IMR-90 (cell line): ENCODE data around the gene CPAMD8. TPM values are rescaled to one million over a fixed set of nuclear protein-coding genes. Genes with fewer than 3 reads are reported as not detected.

Experiments
- ATAC-seq: fragments of 200-7000 bp; cut with Tn5 transposase; 2 replicates; pipeline ENCODE4 v1.9.1; 2020; ENCODE audit warnings: low read depth, mild to moderate bottlenecking, moderate library complexity
- BruUV-seq: library from RNA; stranded (reverse); fragments of 400-500 nt; replicated peaks from 2 replicates; lab custom pipeline; 2021; lab: Mats Ljungman, UMichigan
- CTCF ChIA-PET: fragments of 300-600 bp; formaldehyde crosslinking; extraction: SDS; loops from one replicate; lab custom pipeline; 2021; ENCODE audit warnings: antibody characterized with exemption; lab: Yijun Ruan, JAX
- POLR2A ChIA-PET: fragments of 300-600 bp; sonication (Branson Sonifier 250); formaldehyde crosslinking; loops from one replicate; lab custom pipeline; 2022; ENCODE audit warnings: antibody characterized with exemption; ENCODE audit not compliant: unreplicated experiment; lab: Charles Lee
- DNase-seq: peaks from one replicate; pipeline ENCODE4 v3.0.0; 2013
- H2AFZ ChIP-seq: replicated peaks from 2 replicates; pipeline ENCODE3; 2013; ENCODE audit warnings: low read length, mild to moderate bottlenecking; ENCODE audit not compliant: poor library complexity
- H2AK5ac ChIP-seq: 2 replicates; pipeline ENCODE4 v1.6.1; 2013; ENCODE audit warnings: low read depth, low read length, inconsistent platforms
- H2AK9ac ChIP-seq: replicated peaks from 2 replicates; pipeline ENCODE3; 2013; ENCODE audit warnings: mild to moderate bottlenecking, low read depth, low read length, moderate library complexity; ENCODE audit not compliant: poor library complexity
- H2BK120ac ChIP-seq: 2 replicates; pipeline ENCODE4 v1.6.1; 2013; ENCODE audit warnings: low read depth, low read length, inconsistent platforms
- H2BK15ac ChIP-seq: 3 replicates; pipeline ENCODE4 v1.6.1; 2013; ENCODE audit warnings: low read depth, low read length, inconsistent platforms
- H2BK20ac ChIP-seq: 2 replicates; pipeline ENCODE4 v1.6.1; 2013; ENCODE audit warnings: low read depth, mild to moderate bottlenecking, inconsistent platforms, low read length, moderate library complexity
- H2BK5ac ChIP-seq: 2 replicates; pipeline ENCODE4 v1.6.1; 2013; ENCODE audit warnings: mild to moderate bottlenecking, low read depth, low read length, inconsistent platforms; ENCODE audit not compliant: poor library complexity, severe bottlenecking
- H3K14ac ChIP-seq: replicated peaks from 2 replicates; pipeline ENCODE4 v1.6.1; 2013; ENCODE audit warnings: low read depth, low read length, inconsistent platforms
- H3K18ac ChIP-seq: 2 replicates; pipeline ENCODE4 v1.6.1; 2013; ENCODE audit warnings: low read depth, low read length, control low read depth
- H3K23ac ChIP-seq: 2 replicates; pipeline ENCODE4 v1.6.1; 2013; ENCODE audit warnings: low read depth, low read length, inconsistent platforms
- H3K27ac ChIP-seq: 2 replicates; pipeline ENCODE4 v1.5.1; 2013; ENCODE audit warnings: mild to moderate bottlenecking, control low read depth, low read length; ENCODE audit not compliant: insufficient read depth
- H3K27me3 ChIP-seq: 2 replicates; pipeline ENCODE4 v1.6.1; 2013; ENCODE audit warnings: low read length; ENCODE audit not compliant: control insufficient read depth, insufficient read depth
- H3K36me3 ChIP-seq: 2 replicates; pipeline ENCODE4 v1.6.1; 2013; ENCODE audit warnings: low read length, mixed read lengths; ENCODE audit not compliant: control insufficient read depth, insufficient read depth
- H3K4ac ChIP-seq: 2 replicates; pipeline ENCODE4 v1.6.1; 2013; ENCODE audit warnings: low read depth, low read length, inconsistent platforms
- H3K4me1 ChIP-seq: 2 replicates; pipeline ENCODE4 v1.6.1; 2013; ENCODE audit warnings: low read length, mixed read lengths; ENCODE audit not compliant: control insufficient read depth, insufficient read depth
- H3K4me2 ChIP-seq: 2 replicates; pipeline ENCODE4 v1.6.1; 2013; ENCODE audit warnings: low read depth, mild to moderate bottlenecking, control low read depth, low read length, moderate library complexity
- H3K4me3 ChIP-seq: 2 replicates; pipeline ENCODE4 v1.5.1; 2013; ENCODE audit warnings: low read depth, mild to moderate bottlenecking, control low read depth, low read length, moderate library complexity; ENCODE audit not compliant: insufficient read depth
- H3K56ac ChIP-seq: 2 replicates; pipeline ENCODE4 v1.6.1; 2013; ENCODE audit warnings: low read length, inconsistent platforms; ENCODE audit not compliant: insufficient read depth; ENCODE audit errors: extremely low read depth
- H3K79me1 ChIP-seq, 2 experiments: 2 replicates each; pipeline ENCODE4 v1.6.1; 2013; ENCODE audit warnings: low read length in 2 of 2, inconsistent platforms in 1 of 2, low read depth in 1 of 2
- H3K9ac ChIP-seq: 2 replicates; pipeline ENCODE4 v1.6.1; 2013; ENCODE audit warnings: low read depth, low read length, control low read depth
- H3K9me1 ChIP-seq: 2 replicates; pipeline ENCODE4 v1.6.1; 2013; ENCODE audit warnings: low read length, inconsistent platforms; ENCODE audit not compliant: insufficient read depth
- H3K9me3 ChIP-seq: 2 replicates; pipeline ENCODE4 v1.6.1; 2013; ENCODE audit warnings: low read length; ENCODE audit not compliant: control insufficient read depth, insufficient read depth
- H4K20me1 ChIP-seq: 2 replicates; pipeline ENCODE4 v1.6.1; 2013; ENCODE audit warnings: low read length, inconsistent platforms; ENCODE audit not compliant: insufficient read depth
- H4K5ac ChIP-seq: 2 replicates; pipeline ENCODE4 v1.6.1; 2013; ENCODE audit warnings: mild to moderate bottlenecking, low read depth, low read length, control low read depth
- H4K8ac ChIP-seq, 2 experiments: 2 replicates each; pipeline ENCODE4 v1.6.1; 2013; ENCODE audit warnings: low read depth in 2 of 2, low read length in 2 of 2, control low read depth in 1 of 2, inconsistent platforms in 1 of 2
- H4K91ac ChIP-seq: 2 replicates; pipeline ENCODE4 v1.6.1; 2013; ENCODE audit warnings: low read depth, low read length, inconsistent platforms; ENCODE audit not compliant: insufficient read depth
- BHLHE40 ChIP-seq: fragments of 150-350 bp; IDR thresholded peaks from 2 replicates; pipeline ENCODE4 v1.6.1; 2016; ENCODE audit warnings: mild to moderate bottlenecking, low read depth, low read length
- FOS ChIP-seq: fragments of 150-350 bp; IDR thresholded peaks from 2 replicates; pipeline ENCODE4 v1.6.1; 2016; ENCODE audit warnings: low read depth, low read length
- MAZ ChIP-seq: IDR thresholded peaks from 2 replicates; pipeline ENCODE4 v1.6.1; 2012; ENCODE audit warnings: low read depth, mild to moderate bottlenecking, low read length, improper control_type of control experiment, moderate library complexity, borderline replicate concordance
- MXI1 ChIP-seq: IDR thresholded peaks from 2 replicates; pipeline ENCODE4 v1.6.1; 2012; ENCODE audit warnings: low read depth, mild to moderate bottlenecking, low read length, moderate library complexity, borderline replicate concordance
- POLR2A ChIP-seq: IDR thresholded peaks from 2 replicates; pipeline ENCODE4 v1.6.1; 2012; ENCODE audit warnings: mild to moderate bottlenecking, low read depth, low read length
- RFX5 ChIP-seq: IDR thresholded peaks from 2 replicates; pipeline ENCODE4 v1.8.0; 2012; ENCODE audit warnings: low read depth, mild to moderate bottlenecking, low read length, moderate library complexity
- WGBS, 2 experiments: methylation state at CpG; one replicate each; pipeline versions ENCODE4 v1.1.5 to v1.1.7; 2013; ENCODE audit warnings: missing lambda C conversion rate in 2 of 2; ENCODE audit not compliant: insufficient read length in 1 of 2; ENCODE audit errors: extremely low coverage in 2 of 2; 5-methylcytosine and 5-hydroxymethylcytosine counted together
- dilution Hi-C: fragments of 300-500 bp; cut with HindIII; formaldehyde crosslinking; loops from one replicate; pipeline ENCODE4 v1.14.3; 2018; ENCODE audit warnings: low sequenced_read_pairs; ENCODE audit not compliant: unreplicated experiment
- in situ Hi-C: fragments of 300-500 bp; cut with MboI; formaldehyde crosslinking; loops from 3 replicates; pipeline ENCODE4 v1.14.3; 2019; ENCODE audit warnings: low sequenced_read_pairs, inconsistent platforms, mixed read lengths
- intact Hi-C: fragments of 100-400 bp; cut with micrococcal nuclease; formaldehyde crosslinking; loops from 2 replicates; pipeline ENCODE4 v1.10.0; 2022
- polyA plus RNA-seq, 3 experiments: library from polyadenylated mRNA; depleted of rRNA; stranded (reverse); fragments of >200 nt; gene quantifications; 2 replicates each; pipeline ENCODE4 v1.2.3, GENCODE V29; 2012; ENCODE audit warnings: low replicate concordance in 1 of 3
- total RNA-seq: library from RNA; depleted of rRNA; stranded (reverse); fragments of >200 nt; gene quantifications from 2 replicates; pipeline ENCODE4 v1.2.3, GENCODE V29; 2012
- TF ChIP-seq, protein P1 (sequence below): conservative IDR thresholded peaks from 2 replicates; pipeline ENCODE4 v1.5.1; 2012; ENCODE audit warnings: mild to moderate bottlenecking, low read depth, low read length, improper control_type of control experiment
- TF ChIP-seq, protein P2 (sequence below): fragments of 150-350 bp; IDR thresholded peaks from 2 replicates; pipeline ENCODE4 v1.6.1; 2016; ENCODE audit warnings: low read depth, mild to moderate bottlenecking, low read length, moderate library complexity, borderline replicate concordance
- TF ChIP-seq, protein P3 (sequence below): fragments of 150-350 bp; IDR thresholded peaks from 2 replicates; pipeline ENCODE4 v1.6.1; 2017; ENCODE audit warnings: mild to moderate bottlenecking, antibody characterized with exemption, low read length, low read depth

CPAMD8 gene
- total and polyA plus RNA-seq, 2 of the 4 experiments (the other 2 are of a cell fraction) = 0.36 to 0.79 TPM

DNA sequence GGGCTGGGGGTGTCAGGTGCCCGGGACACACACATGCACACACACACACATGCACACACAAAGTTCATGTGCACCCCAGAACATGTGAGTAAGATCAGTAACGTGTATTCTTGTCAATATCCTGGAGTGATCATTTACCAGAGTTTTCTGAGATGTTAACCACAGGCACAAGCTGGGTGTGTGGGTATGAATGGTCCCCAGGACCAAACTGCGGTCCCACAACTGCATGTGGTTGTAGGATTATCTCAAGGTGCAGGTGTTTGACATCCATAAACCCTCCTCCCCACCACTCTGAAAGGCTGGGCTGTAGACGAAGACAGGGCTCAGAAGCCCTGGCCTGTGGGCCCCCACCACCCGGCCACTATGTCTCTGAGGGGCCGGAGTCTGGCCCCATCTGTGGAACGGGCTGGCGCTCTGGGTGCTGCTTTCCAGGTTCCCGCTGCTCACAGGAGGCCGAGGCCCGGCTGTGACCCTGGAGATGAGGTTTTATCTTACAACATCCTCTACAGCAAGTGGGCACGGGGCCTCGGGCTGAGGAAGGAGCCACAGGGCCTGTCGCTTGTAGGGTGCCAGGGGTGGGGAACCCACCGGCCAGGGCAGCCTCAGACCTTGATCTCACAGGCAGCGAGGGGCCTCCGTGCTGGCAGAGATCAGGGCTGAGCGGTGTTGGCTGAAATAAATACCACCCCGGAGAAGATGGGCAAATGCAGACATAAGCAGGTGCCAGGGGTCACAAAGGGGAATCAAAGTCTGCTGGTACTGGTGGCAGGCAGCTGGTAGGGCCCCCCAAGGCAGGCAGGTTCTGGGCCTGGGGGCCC is 133.5 kb downstream of the CPAMD8 start (continued):
- TF ChIP-seq MXI1 = no peak

DNA sequence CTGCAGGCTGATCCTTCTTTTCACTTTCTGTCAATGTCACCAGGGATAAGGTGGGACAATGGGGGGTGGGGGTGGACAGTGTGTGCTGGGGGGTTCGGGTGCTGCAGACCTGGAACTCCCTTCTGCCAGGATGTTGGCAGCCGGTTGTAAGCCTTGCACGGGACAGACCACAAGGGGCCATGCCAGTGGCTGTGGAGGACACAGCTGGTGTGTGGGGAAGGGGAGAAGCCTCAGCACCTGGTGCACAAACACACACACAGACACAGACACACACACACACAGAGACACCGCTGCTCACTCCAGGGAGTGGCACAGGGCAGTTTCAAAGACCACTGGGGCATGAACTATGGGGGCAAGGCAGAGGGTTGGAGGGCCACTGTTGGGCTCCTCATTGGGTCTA is 134.2 kb downstream of the CPAMD8 start:
- Histone ChIP-seq H4K8ac (no peak overlapping the region), H2AK5ac (no peak overlapping the region), H3K4me3 (no peak overlapping the region), H2BK5ac (no peak overlapping the region), H3K4me2 (no peak overlapping the region), H2BK15ac (no peak overlapping the region), H3K23ac (no peak overlapping the region), H3K79me1 (no peaks in the 10 kb centered on the region), H3K9me3 (no peaks in the 10 kb centered on the region), H3K27ac (no peak overlapping the region), H3K18ac (no peak overlapping the region), H3K56ac (no peak overlapping the region), H2BK120ac (no peak overlapping the region), H3K4ac (no peak overlapping the region), H3K4me1 (no peaks in the 10 kb centered on the region), H2BK20ac (no peak overlapping the region), H3K9ac (no peak overlapping the region), H3K14ac (no peak overlapping the region), H2AFZ (no peak overlapping the region), H2AK9ac (no peak overlapping the region), H4K91ac (no peak overlapping the region), H4K5ac (no peak overlapping the region), H4K20me1 (no peaks in the 10 kb centered on the region), H3K27me3 (peaks cover 8% of the 10 kb centered on the region; the same call in 1 of the 2 replicates), H3K9me1 (no peaks in the 10 kb centered on the region), H3K36me3 (no peaks in the 10 kb centered on the region)
- dilution Hi-C loops (no loop called here), intact Hi-C loops (no loop called here), in situ Hi-C loops (no loop called here)
- CTCF ChIA-PET = no interaction called here
- DNase-seq (no peak), ATAC-seq (no peak)
- TF ChIP-seq, protein P1, sequence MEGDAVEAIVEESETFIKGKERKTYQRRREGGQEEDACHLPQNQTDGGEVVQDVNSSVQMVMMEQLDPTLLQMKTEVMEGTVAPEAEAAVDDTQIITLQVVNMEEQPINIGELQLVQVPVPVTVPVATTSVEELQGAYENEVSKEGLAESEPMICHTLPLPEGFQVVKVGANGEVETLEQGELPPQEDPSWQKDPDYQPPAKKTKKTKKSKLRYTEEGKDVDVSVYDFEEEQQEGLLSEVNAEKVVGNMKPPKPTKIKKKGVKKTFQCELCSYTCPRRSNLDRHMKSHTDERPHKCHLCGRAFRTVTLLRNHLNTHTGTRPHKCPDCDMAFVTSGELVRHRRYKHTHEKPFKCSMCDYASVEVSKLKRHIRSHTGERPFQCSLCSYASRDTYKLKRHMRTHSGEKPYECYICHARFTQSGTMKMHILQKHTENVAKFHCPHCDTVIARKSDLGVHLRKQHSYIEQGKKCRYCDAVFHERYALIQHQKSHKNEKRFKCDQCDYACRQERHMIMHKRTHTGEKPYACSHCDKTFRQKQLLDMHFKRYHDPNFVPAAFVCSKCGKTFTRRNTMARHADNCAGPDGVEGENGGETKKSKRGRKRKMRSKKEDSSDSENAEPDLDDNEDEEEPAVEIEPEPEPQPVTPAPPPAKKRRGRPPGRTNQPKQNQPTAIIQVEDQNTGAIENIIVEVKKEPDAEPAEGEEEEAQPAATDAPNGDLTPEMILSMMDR = no peak
- TF ChIP-seq POLR2A (no peak), BHLHE40 (no peak), FOS (no peak), MAZ (no peak), RFX5 (no peak)
- TF ChIP-seq, protein P2, sequence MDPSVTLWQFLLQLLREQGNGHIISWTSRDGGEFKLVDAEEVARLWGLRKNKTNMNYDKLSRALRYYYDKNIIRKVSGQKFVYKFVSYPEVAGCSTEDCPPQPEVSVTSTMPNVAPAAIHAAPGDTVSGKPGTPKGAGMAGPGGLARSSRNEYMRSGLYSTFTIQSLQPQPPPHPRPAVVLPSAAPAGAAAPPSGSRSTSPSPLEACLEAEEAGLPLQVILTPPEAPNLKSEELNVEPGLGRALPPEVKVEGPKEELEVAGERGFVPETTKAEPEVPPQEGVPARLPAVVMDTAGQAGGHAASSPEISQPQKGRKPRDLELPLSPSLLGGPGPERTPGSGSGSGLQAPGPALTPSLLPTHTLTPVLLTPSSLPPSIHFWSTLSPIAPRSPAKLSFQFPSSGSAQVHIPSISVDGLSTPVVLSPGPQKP = no peak
- TF ChIP-seq, protein P3, sequence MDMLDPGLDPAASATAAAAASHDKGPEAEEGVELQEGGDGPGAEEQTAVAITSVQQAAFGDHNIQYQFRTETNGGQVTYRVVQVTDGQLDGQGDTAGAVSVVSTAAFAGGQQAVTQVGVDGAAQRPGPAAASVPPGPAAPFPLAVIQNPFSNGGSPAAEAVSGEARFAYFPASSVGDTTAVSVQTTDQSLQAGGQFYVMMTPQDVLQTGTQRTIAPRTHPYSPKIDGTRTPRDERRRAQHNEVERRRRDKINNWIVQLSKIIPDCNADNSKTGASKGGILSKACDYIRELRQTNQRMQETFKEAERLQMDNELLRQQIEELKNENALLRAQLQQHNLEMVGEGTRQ = no peak
- POLR2A ChIA-PET = no interaction called here
- no TSS peak for BruUV-seq
- no CpG with 5 or more reads among the region's 4 CpGs for WGBS, 2 experiments
